AG04449 (cell line): ENCODE measurements around the gene UBE4A.

Experiments
- CTCF ChIA-PET: fragments of 350-600 bp; formaldehyde crosslinking; extraction: SDS; loops from one replicate; lab custom pipeline; 2021; ENCODE audit warnings: antibody characterized with exemption; lab: Yijun Ruan, JAX
- POLR2A ChIA-PET: fragments of 400-600, 350-600 bp; formaldehyde crosslinking; extraction: SDS; loops from one replicate; lab custom pipeline; 2020; ENCODE audit warnings: antibody characterized with exemption, inconsistent platforms; lab: Yijun Ruan, JAX
- DNase-seq: peaks from one replicate; pipeline ENCODE4 v3.0.0-alpha.2; 2010; ENCODE audit warnings: low read depth, low spot score
- H3K4me3 ChIP-seq: 2 replicates; pipeline ENCODE4 v1.5.1; 2011; ENCODE audit warnings: low read depth, mild to moderate bottlenecking, control low read depth, low read length
- TF ChIP-seq, protein P1 (sequence below): IDR thresholded peaks from one replicate; pipeline ENCODE4 v1.5.1; 2011; ENCODE audit warnings: mild to moderate bottlenecking, moderate library complexity, low read length, control low read depth, inconsistent platforms; ENCODE audit not compliant: insufficient read depth; ENCODE audit errors: missing control alignments

Gene UBE4A

DNA sequence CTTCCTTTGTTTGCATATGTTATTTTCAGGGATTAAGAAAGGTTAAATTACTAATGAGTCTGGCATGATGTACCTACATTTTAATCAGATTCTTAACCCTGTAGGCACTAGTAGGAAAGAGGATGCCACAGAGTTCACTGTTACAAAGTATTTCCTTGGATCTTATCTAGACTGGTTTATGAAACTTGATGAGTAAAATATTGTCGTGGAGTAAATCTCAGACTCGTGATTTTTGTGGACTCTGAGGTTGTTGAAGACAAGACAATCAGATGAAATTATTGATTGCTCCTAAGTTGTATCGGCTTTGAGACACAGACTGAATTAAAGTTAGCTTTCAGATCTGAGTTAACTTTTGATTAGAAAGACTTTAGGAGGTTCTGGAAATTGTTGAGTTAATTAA lies 82.9 kb downstream of the UBE4A start:
- POLR2A ChIA-PET = no interaction called here
- TF ChIP-seq, protein P1, sequence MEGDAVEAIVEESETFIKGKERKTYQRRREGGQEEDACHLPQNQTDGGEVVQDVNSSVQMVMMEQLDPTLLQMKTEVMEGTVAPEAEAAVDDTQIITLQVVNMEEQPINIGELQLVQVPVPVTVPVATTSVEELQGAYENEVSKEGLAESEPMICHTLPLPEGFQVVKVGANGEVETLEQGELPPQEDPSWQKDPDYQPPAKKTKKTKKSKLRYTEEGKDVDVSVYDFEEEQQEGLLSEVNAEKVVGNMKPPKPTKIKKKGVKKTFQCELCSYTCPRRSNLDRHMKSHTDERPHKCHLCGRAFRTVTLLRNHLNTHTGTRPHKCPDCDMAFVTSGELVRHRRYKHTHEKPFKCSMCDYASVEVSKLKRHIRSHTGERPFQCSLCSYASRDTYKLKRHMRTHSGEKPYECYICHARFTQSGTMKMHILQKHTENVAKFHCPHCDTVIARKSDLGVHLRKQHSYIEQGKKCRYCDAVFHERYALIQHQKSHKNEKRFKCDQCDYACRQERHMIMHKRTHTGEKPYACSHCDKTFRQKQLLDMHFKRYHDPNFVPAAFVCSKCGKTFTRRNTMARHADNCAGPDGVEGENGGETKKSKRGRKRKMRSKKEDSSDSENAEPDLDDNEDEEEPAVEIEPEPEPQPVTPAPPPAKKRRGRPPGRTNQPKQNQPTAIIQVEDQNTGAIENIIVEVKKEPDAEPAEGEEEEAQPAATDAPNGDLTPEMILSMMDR = no peak
- CTCF ChIA-PET = interaction anchor here (2.2 kb wide), 1 partner anchor 46 kb away, joined by 8 read pairs; no protein-coding TSS in a partner anchor
- H3K4me3 ChIP-seq = no peak overlapping the region
- no peak for DNase-seq

DNA sequence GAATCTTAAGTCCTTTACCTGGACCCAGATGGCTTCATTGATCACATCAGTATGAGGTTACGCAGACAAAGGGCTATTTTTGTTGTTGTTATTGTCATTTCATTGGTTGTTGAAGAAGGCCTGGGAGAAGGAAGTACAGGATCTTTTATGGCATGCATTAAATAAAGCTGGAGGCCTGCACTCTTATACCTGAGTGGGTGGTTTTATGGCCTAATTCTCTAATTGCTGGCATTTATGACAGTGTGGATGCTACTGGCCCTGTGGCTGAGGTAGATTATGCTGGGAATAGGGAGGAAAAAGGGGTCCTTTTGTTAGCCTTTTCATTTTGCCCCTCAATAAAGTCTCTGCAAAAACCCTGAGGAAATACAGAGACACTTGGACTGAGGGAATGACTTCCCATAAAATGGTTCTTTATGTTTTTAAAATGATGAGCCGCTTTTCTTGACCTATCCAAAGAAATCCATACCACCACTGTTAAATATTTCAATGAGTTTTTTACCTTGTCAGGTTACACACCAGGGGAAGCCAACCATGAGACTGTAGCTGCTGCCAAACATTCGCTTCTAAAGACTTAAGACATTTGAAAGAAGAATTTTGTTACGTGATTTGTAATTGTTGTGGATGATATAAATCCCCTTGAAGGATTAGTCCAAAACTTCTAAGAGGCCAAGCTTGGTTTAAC lies 83.6 kb downstream of the UBE4A start:
- H3K4me3 ChIP-seq = no peak overlapping the region
- ChIA-PET CTCF (interaction anchor here (0.8 to 2.2 kb wide), 2 partner anchors 18 to 45 kb away, joined by 3 to 8 read pairs; no protein-coding TSS in a partner anchor), POLR2A (no interaction called here)
- DNase-seq = no peak
- TF ChIP-seq, protein P1 = no peak

DNA sequence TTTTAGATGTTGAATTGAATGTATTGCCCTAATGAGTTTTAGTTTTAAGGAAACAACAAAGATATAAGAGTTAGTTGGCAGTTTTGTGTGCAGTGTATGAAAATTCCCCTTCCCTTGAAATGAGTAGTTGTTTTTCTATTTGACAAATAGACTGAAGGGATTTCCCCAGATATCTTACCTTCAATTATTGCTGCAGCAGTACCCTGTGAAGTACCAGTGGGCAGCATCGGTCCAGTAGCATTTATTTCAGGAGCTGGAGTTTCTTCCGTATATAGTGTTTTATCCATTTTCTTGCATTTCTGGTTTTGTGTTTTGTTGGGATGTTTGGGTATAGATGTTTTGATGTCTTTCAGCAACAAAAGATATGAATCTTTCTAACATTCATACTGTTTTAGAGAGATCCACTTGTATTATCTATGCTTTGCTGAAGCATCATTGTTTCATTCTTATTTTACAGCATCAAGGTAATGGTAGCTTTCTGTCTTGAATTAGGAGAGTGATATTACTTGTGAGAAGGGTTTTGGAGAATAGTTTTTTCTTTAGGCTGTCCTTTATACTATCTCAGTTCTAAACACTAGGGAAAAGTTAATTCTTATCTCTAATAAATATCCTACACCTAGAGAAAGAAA lies 84.3 kb downstream of the UBE4A start:
- no peak for DNase-seq
- ChIA-PET CTCF (interaction anchor here (0.8 to 2.2 kb wide), 2 partner anchors 17 to 45 kb away, joined by 3 to 8 read pairs; no protein-coding TSS in a partner anchor), POLR2A (no interaction called here)
- no peak overlapping the region for H3K4me3 ChIP-seq
- TF ChIP-seq, protein P1 = no peak

DNA sequence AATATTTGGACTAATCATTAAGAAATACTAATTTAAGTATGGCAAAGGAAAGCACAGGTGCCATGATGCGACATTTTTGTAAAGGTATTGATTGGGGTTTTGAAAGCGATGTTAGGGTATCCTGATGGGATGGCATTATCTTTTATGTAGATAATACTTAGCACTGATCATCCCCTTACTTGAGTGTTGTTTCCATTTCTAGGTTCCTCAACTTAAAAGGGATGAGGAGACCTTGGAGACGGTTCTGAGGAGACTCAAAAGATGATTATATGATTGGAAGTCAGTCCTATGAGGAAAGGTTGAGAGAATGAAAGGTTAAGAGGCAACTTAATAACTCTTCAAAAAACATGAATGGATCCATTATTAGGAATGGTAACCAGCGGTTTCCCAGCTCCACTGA lies 88.0 kb downstream of the UBE4A start:
- ChIA-PET CTCF (interaction anchor here (1.0 to 1.4 kb wide), 3 partner anchors 8 to 41 kb away, joined by 4 to 6 read pairs (median 4); no protein-coding TSS in a partner anchor), POLR2A (interaction anchor here (1.5 kb wide), 1 partner anchor 10 kb away, joined by 3 read pairs; no protein-coding TSS in a partner anchor)
- no peak overlapping the region for H3K4me3 ChIP-seq

DNA sequence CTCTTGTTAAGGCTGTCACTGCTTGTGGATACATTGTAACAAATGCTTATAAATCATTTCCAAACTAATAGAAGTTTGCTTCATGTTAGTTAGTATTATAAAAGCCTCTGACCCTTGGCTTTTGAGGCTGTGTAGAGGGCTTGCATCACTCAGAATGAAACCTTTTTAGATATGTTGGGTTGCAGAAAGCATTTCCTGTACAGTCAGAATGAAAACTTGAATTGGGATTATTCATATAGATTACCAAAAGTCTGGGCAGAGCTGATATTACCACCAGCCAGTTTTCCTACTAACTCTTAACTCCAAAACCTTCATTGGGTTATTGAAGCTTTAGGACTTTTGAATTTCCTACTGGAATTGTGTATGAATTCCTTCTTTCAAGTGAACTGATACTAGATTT lies 88.9 kb downstream of the UBE4A start:
- ChIA-PET POLR2A (interaction anchor here (1.5 kb wide), 1 partner anchor 10 kb away, joined by 3 read pairs; no protein-coding TSS in a partner anchor), CTCF (interaction anchor here (0.6 to 1.4 kb wide), 5 partner anchors 9 to 147 kb away, joined by 3 to 6 read pairs (median 4); no protein-coding TSS in a partner anchor)
- TF ChIP-seq, protein P1 = no peak
- H3K4me3 ChIP-seq = no peak overlapping the region
- DNase-seq = no peak

More for the DNA sequence above, 88.0 kb downstream of the UBE4A start:
- TF ChIP-seq, protein P1 = no peak
- no peak for DNase-seq
